KMS-11 (cell line): ENCODE results near the gene FOXI2.

Experiments
- H2AFZ ChIP-seq: fragments of 200-600 bp; sonication (generic); 2 replicates; pipeline ENCODE4 v1.6.1; 2016; ENCODE audit warnings: antibody characterized with exemption, mixed run types, low read depth
- H3K27ac ChIP-seq: fragments of 200-600 bp; sonication (generic); 2 replicates; pipeline ENCODE4 v1.6.1; 2016; ENCODE audit warnings: mild to moderate bottlenecking, mixed run types
- H3K27me3 ChIP-seq: fragments of 200-600 bp; sonication (generic); 2 replicates; pipeline ENCODE4 v1.6.1; 2017; ENCODE audit warnings: mild to moderate bottlenecking, low read depth, mixed run types, moderate library complexity; ENCODE audit not compliant: insufficient read depth
- H3K36me3 ChIP-seq: fragments of 200-600 bp; sonication (generic); 2 replicates; pipeline ENCODE4 v1.6.1; 2017; ENCODE audit warnings: mild to moderate bottlenecking, mixed run types; ENCODE audit not compliant: insufficient read depth
- H3K4me1 ChIP-seq: fragments of 200-600 bp; sonication (generic); 2 replicates; pipeline ENCODE4 v1.6.1; 2016; ENCODE audit warnings: mild to moderate bottlenecking, low read depth, mixed run types; ENCODE audit not compliant: poor library complexity, severe bottlenecking
- H3K4me2 ChIP-seq: fragments of 200-600 bp; sonication (generic); 2 replicates; pipeline ENCODE4 v1.7.0; 2016; ENCODE audit warnings: mild to moderate bottlenecking, mixed run types
- H3K4me3 ChIP-seq: fragments of 200-600 bp; sonication (generic); IDR thresholded peaks from 2 replicates; pipeline ENCODE4 v1.6.1; 2017; ENCODE audit warnings: low read depth, low read length, mixed read lengths; ENCODE audit not compliant: insufficient read depth
- H3K79me2 ChIP-seq: fragments of 200-600 bp; sonication (generic); 2 replicates; pipeline ENCODE4 v1.6.1; 2016; ENCODE audit warnings: low read depth, mixed run types; ENCODE audit not compliant: insufficient read depth
- H3K9ac ChIP-seq: fragments of 200-600 bp; sonication (generic); 2 replicates; pipeline ENCODE4 v1.6.1; 2016; ENCODE audit warnings: mild to moderate bottlenecking, mixed run types
- H4K20me1 ChIP-seq: fragments of 200-600 bp; sonication (generic); 2 replicates; pipeline ENCODE4 v1.6.1; 2016; ENCODE audit warnings: mild to moderate bottlenecking, mixed run types; ENCODE audit not compliant: insufficient read depth
- TF ChIP-seq, protein P1 (sequence below): fragments of 200-600 bp; sonication (generic); conservative IDR thresholded peaks from 2 replicates; pipeline ENCODE4 v1.6.1; 2017; ENCODE audit warnings: low read depth, mild to moderate bottlenecking, antibody characterized with exemption, low read length, moderate library complexity, mixed read lengths

FOXI2 gene

GRCh38 chr10:127695431-127695830 is 41.6 kb upstream of the FOXI2 start:
- Histone ChIP-seq H4K20me1 (no peaks in the 10 kb centered on the region), H3K4me3 (no peak overlapping the region), H2AFZ (no peak overlapping the region), H3K79me2 (no peaks in the 10 kb centered on the region), H3K36me3 (no peaks in the 10 kb centered on the region), H3K4me2 (no peak overlapping the region), H3K4me1 (no peaks in the 10 kb centered on the region), H3K27me3 (no peaks in the 10 kb centered on the region), H3K9ac (no peak overlapping the region), H3K27ac (no peak overlapping the region)
- TF ChIP-seq, protein P1, sequence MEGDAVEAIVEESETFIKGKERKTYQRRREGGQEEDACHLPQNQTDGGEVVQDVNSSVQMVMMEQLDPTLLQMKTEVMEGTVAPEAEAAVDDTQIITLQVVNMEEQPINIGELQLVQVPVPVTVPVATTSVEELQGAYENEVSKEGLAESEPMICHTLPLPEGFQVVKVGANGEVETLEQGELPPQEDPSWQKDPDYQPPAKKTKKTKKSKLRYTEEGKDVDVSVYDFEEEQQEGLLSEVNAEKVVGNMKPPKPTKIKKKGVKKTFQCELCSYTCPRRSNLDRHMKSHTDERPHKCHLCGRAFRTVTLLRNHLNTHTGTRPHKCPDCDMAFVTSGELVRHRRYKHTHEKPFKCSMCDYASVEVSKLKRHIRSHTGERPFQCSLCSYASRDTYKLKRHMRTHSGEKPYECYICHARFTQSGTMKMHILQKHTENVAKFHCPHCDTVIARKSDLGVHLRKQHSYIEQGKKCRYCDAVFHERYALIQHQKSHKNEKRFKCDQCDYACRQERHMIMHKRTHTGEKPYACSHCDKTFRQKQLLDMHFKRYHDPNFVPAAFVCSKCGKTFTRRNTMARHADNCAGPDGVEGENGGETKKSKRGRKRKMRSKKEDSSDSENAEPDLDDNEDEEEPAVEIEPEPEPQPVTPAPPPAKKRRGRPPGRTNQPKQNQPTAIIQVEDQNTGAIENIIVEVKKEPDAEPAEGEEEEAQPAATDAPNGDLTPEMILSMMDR, result no peak

DNA sequence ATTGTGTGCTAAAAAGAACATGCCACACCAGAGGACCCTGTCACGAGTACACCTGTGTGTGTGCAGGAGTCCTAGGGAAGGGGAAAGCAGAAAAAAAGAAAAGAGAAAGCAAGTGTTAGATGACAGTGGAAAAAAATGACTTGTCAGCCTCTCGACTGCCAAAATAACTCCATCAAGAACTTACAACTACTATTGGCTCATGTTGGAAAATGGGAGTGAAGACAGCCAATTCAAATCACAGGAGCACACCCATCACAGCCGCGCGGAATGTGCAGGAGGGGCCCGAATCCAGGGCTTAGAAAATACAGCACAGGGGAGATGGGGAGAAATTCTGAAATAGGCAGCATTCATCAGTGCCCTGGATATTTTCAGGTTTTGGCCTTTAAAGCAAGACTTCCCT is 38.1 kb upstream of the FOXI2 start:
- H4K20me1 ChIP-seq, result no peaks in the 10 kb centered on the region
- H3K79me2 ChIP-seq, result no peaks in the 10 kb centered on the region
- H3K36me3 ChIP-seq, result no peaks in the 10 kb centered on the region
- no peak overlapping the region for H3K27ac ChIP-seq
- TF ChIP-seq, protein P1, result no peak
- H3K4me2 ChIP-seq, result no peak overlapping the region
- H3K9ac ChIP-seq, result no peak overlapping the region
- H3K4me3 ChIP-seq, result no peak overlapping the region
- no peaks in the 10 kb centered on the region for H3K4me1 ChIP-seq
- no peaks in the 10 kb centered on the region for H3K27me3 ChIP-seq
- no peak overlapping the region for H2AFZ ChIP-seq

- Histone ChIP-seq H3K27me3 (no peaks in the 10 kb centered on the region), H3K4me2 (no peak overlapping the region), H3K79me2 (no peaks in the 10 kb centered on the region), H4K20me1 (no peaks in the 10 kb centered on the region), H2AFZ (no peak overlapping the region), H3K36me3 (no peaks in the 10 kb centered on the region), H3K27ac (no peak overlapping the region), H3K4me1 (no peaks in the 10 kb centered on the region), H3K9ac (no peak overlapping the region), H3K4me3 (no peak overlapping the region)
- TF ChIP-seq, protein P1, result no peak
Measured at GRCh38 chr10:127699311-127699710, 37.7 kb upstream of the FOXI2 start.

- Histone ChIP-seq H3K79me2 (no peaks in the 10 kb centered on the region), H3K4me1 (no peaks in the 10 kb centered on the region), H4K20me1 (no peaks in the 10 kb centered on the region), H3K4me2 (no peak overlapping the region), H3K27ac (no peak overlapping the region), H3K36me3 (no peaks in the 10 kb centered on the region), H3K27me3 (no peaks in the 10 kb centered on the region), H2AFZ (no peak overlapping the region), H3K9ac (no peak overlapping the region), H3K4me3 (no peak overlapping the region)
- TF ChIP-seq, protein P1, result no peak
Measured at GRCh38 chr10:127702271-127702670, 34.7 kb upstream of the FOXI2 start.
